Middle frontal gyrus (tissue), 1 donor: ENCODE results near the gene GSN.

Source experiments
- DNase-seq: peaks from one replicate; pipeline ENCODE4 v3.0.0-alpha.2; 2015; ENCODE audit warnings: low spot score; ENCODE audit errors: extremely low spot score

GSN gene

DNA sequence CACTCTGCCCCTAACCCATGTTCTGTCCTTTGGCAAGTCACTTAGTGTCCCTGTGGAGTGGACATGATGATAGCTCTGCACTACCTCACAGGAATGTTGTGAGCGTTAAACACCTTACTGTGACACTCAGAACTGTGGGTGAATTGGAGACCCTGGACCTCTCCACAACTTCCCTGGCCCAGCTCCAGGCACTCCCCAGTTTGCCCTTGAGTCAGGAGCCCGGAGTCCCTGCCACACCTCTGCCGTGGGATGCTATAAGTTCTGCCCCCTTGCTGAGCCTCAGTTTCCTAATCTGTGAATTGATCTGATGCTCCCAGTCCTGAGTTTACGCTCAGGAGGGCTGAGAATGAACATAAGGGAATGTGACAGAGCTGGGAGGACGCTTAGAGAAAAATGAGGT, 34.4 kb downstream of the GSN start:
- DNase-seq: no peak

DNA sequence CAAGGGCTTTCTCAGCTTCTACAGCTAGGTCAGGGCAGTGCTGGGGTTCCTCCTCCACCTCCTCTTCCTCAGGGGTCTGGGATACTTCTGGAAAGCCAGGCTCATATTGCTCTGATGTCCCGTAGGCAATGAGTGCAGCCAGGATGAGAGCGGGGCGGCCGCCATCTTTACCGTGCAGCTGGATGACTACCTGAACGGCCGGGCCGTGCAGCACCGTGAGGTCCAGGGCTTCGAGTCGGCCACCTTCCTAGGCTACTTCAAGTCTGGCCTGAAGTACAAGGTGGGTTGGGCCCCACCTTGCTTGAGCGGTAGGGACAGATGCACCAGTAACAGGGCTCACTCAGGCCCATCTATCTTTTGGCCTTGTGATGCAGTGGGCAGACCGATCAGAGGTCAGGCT, 34.8 kb downstream of the GSN start:
- no peak for DNase-seq

DNA sequence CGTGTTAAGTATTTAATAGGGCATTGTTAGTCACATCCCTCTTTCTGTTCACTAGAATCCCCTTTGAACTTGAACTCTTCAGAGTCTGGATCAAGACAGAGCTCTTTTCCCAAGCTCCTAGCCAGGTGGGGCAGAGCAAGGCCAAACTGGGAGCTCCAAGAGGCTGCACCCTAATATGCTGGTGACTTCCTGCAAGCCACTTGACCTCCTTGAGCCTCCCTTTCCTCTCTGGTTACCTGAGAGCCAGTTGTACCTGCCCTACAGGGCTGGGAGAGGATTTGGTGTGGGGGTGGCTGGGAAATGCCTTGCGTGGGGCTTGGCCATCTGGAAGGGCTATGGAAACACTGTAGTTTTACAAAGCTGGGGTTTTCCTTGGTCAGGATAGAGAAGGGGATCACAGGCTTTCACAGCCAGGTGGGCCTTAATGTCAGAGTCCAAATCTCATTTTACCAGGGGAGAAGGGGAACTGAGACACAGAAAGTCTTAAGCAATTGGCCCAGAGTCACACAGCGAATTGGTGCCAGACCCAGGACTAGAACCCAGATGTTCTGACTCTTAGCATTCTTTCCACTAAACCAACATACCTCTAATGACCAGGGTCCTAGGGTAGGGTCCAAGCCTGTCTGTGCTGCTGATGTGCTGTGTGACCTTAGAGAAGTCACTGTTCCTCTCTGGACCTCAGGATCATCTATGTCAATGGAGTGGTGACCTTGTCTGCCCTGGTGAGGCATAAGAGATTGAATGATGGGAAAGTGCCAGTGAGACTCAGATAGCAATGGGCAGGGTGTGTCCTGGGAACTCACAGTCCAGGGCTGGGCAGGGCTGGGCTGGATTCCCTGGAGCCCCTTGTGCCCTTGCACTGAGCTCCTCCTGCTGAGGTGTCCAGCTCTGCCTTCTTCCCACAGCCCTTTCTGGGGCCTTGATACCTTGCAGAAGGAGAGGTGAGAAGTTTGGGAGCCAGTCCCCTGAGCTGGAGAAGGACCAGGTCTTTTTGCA, 35.8 kb downstream of the GSN start:
- DNase-seq: no peak

DNA sequence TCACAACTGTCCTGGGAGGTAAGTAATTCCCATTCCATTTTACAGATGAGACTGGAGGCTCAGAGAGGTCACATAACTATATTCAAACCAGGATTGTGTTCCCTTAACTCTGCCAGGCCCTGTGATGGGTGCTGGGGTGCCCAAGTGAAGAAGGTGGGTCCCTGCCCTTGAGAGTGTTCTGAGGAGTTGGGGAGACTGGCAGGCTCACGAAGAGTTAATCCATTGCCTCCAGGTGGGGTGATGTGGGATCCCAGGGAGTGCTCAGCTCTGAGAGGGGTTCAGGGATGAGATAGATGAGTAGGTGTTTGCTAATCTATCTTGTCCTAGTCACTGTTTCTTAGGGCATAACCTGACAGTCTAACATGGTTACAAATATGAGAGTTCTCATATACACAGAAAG, 36.7 kb downstream of the GSN start:
- no peak for DNase-seq

DNA sequence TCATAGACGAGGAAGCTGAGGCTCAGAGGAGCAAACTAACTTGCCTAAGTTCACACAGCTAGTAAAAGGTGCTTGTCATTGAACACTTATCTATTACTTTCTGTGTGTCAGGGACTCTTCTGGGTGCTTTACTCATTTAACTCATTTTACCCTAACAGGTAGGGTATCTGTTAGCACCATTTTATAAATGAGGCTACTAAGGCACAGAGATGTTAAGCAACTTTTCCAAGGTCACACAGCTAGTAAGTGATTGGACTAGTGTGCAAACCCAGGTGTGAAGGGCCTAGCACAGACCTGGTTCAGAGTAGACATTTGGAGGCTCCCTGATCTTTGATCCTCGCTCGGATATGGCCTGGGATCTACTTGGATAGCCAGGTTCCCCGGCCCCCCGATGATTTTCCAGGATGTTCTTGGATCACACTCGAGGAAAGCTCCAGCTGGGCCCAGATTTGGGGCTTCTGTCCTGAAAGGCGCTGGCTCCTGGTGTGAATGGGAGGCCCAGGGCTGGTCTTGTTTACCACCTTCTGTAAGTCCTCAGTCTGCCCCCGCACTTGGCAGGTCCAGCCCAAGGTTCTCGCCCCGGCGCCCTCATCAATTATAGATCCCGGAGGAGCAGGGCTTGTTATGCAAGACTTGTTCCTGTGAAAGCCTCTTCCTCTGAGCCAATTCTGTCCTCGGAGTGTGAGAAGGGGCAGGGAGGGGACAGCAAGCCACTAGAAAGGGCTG, 37.5 kb downstream of the GSN start:
- no peak for DNase-seq

DNA sequence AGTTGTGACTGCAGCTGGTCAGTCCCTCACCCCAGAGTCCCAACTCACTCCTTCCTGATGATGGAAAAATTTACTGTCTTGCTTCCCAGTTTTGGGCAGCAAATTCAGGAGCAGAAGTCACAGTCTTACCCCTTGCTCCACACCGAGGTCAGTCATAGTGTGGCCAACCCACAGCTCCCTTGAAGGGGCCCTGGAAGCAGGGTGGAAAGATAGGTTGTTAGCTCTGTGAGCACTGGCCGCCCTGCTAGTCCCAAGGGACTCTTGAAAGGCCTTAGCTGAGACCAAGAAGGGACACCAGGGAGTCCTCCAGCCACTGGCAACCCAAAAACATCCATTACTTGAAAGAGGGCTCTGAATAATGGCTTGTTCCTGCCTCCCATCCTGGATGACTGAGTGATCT, 40.0 kb downstream of the GSN start:
- no peak for DNase-seq

DNA sequence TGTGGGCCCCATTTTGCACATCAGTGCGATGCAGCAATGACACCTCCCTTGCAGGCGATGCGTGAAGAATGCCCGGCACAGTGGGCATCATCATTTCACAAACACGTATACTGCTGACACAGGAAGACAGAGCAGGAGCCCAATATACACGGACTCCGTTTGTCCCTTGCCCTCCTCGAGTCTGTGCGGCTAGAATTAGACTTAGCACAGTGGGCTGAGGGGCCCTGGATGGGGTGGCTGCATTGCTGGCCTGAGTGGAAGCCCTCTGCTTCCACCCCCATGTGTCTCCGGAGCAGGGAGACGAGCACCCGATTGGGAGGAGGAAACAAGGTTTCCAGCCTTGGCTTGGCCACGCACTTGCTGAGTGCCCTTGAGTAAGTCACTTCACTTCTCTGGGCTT, 40.8 kb downstream of the GSN start:
- no peak for DNase-seq

DNA sequence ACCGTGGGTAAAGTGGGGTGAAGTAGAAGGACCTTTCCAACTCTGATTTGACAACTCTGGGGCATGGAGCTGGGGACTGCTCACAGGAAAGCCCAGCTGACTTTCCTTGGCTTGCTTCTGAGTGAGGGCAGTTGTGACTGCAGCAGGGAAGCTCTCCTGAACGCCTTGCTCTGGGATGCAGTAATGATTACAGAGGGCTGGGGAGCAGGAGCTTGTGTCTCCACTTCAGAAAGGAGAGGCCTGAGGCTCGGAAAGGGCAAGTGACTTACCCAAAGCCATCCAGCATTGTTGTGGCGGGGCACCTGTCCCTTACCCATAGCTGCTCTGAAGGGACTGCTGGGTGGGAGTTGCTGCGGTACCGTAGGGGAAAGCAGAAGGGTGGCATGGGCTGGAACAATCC, 41.2 kb downstream of the GSN start:
- no peak for DNase-seq

DNA sequence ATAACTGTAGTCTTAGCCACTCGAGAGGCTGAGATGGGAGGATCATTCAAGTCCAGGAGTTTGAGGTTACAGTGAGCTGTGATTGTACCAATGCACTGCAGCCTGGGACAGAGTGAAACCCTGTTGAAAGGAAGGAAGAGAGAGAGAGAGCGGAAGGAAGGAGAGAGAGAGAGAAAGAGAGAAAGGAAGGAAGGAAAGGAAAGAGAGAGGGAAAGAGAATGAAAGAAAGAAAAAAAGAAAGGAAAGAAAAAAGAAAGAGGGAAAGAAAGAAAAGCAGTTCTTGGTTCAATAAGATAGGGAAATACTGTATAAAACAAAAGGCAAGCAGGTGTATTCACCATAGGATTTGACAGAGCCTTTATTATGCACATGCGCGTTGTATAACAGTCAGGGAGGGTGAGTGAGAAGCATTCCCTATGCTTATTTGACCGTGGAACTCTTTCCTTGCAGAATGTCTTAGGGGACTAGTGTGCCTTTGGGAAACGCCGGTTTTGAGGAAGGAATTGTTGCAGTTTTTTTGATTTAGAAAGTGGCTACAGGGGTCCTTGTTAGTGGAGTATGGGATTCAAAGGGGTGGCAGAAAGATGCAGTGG, 42.0 kb downstream of the GSN start:
- no peak for DNase-seq

DNA sequence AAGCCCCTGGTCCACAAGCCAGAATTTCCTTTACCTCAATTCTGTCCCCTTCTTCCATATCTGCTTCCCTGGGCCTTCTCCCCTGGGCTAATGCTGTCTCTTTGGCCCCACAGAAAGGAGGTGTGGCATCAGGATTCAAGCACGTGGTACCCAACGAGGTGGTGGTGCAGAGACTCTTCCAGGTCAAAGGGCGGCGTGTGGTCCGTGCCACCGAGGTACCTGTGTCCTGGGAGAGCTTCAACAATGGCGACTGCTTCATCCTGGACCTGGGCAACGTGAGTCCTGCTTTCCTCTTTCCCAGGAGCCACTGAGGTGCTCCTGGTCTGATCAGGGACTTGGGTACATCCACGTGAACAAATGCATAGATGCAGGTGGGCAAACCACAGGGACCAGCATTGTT, 42.6 kb downstream of the GSN start:
- no peak for DNase-seq

DNA sequence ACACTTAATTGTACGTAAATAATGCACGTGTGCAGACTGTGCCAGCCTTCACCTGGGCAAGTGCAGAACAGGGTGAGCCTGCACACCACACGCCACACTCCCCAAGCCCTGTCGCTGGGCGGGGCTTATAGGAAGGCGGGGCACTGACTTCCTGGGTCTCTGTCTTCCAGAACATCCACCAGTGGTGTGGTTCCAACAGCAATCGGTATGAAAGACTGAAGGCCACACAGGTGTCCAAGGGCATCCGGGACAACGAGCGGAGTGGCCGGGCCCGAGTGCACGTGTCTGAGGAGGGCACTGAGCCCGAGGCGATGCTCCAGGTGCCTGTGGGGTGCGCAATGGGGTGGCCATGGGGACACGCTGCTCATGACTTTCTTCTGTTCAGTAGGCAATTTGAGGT, 44.2 kb downstream of the GSN start:
- no peak for DNase-seq

DNA sequence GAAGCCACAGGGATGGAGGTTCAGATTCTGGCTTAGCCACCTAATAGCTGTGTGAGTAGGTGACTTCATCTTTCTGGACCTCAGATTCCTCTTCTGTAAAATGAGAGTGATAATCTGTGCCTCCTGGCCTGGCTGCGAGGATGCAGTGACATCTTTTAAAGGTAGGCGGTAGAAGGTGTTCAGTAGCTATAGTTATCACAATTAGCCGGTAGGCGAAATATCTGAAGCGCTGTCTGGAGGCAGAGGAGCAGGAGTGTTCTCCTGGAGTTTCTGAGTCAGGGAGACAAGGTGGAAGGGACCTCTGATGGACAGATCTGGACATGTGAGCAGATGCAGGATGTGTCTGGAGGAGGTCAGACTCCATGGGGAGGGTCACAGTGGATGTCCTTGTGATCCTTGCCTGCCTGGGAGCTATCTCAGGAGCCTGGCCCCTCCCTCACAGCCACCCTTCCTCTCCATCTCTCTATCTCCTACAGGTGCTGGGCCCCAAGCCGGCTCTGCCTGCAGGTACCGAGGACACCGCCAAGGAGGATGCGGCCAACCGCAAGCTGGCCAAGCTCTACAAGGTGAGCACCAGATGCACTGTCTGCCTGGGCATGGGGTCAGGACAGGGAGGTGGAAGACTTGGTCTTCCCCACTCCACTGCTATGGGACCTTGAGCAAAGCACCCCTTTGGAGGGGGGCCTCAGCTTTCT, 45.6 kb downstream of the GSN start:
- DNase-seq: no peak

DNA sequence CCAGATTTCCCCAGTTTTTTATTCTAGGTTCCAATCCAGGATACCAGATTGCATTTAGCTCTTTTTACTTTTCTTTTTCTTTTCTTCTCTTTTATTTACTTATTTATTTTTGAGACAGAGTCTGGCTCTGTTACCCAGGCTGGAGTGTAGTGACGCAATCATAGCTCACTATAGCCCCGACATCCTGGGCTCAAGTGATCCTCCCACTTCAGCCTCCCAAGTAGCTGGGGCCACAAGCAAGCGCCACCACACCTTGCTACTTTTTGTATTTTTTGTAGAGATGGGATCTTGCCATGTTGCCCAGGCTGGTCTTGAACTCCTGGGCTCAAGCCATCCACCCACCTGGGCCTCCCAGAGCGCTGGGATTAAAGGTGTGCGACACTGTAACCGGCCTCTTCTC, 48.4 kb downstream of the GSN start:
- DNase-seq: no peak

DNA sequence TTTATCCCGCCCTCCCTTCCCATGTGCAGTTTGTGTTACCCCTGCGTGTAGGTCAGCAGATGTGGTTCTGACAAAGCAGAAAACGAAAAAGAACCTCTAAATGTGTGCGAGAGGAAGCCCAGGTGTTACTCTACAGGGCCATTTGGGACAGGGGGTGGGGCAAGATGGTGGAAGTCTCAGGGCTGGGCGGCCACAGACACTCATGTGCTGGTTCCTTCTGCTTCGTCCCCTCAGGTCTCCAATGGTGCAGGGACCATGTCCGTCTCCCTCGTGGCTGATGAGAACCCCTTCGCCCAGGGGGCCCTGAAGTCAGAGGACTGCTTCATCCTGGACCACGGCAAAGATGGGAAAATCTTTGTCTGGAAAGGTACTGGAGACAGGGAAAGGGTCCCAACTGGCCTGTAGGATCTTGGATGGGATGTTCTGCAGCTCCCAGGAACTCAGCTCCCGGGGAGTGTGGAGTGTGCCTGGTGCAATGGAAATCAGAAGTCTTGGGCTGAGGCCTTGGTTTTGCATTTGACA, 49.0 kb downstream of the GSN start:
- DNase-seq: no peak

DNA sequence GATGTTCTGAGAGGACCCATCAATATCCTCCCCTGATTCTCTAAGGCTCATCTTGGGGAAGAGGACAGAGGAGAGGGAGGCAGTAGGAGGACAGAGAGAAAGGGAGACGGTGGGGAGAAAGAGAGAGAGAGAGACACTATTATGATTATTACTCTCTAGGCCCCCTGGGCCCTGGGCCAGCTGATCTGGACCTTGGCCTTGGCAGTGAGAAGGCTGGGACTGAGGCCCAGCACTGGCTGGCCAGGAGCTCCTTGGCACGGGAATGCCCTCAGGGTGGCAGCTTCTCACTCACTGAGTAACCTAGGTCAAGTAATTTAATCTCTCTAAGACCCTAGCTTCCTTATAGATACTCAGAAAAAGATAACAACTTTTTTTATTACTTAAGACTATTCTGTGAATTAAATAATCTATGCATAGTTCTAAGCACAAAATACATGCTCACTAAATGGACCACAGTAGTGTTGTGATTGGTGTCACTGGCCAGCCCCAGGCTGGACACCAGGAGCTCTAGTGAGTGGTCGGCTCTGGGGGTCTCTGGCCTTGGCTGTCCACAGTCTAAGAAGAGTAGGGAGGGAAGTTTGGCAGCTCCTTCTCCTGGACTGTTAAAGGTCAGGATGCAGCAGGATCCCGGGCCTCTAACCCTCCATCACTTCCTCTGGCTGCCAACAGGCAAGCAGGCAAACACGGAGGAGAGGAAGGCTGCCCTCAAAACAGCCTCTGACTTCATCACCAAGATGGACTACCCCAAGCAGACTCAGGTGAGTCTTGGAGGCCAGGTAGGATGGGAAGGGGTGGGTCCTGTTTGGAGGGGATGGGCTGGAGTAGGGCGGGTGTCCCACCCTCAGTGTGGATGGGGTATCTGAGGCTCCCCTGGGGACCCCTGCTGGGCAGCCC, 50.0 kb downstream of the GSN start:
- DNase-seq: no peak

DNA sequence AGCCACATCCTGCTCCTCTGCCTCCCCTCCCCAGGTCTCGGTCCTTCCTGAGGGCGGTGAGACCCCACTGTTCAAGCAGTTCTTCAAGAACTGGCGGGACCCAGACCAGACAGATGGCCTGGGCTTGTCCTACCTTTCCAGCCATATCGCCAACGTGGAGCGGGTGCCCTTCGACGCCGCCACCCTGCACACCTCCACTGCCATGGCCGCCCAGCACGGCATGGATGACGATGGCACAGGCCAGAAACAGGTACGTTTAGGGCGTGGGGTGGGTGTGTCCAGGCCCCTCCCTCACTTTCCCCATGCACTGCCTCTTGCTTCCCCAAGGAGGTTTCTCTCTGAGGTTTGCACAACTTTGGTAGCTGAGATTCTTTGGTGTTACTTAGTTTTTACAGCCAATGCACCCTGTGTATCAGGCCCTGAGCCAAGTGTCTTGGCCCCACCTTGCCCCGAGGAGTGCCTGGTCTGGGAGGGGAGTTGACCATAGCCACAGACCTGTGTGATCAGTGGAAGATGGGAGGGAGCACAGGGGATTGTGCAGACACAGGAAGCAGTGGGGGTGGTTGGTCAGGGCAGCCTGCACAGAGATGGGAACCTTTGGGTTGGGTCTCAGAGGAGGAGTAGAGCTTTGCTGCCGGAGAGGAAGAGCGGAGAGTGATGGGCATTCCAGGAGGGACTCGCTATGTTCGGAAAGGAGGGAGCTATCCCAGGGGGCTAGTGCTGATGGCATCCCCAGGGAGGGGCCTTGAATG, 50.8 kb downstream of the GSN start:
- DNase-seq: no peak

DNA sequence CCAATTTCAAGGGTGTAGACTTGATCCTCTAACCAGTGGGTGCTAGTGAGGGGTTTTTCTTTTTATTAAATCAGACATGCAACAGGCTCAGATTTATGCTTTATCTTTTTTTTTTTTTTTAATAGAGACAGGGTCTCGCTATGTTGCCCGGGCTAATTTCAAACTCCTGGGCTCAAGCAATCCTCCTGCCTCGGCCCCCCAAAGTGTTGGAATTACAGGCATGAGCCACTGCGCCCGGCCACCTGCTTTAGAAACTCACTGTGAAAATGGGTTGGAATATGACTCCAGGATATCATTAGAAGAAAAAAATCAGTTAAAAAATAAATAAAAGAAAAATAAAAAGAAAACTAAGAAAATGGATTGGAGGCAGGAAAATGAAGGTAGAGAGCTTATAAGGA, 51.4 kb downstream of the GSN start:
- DNase-seq: no peak

DNA sequence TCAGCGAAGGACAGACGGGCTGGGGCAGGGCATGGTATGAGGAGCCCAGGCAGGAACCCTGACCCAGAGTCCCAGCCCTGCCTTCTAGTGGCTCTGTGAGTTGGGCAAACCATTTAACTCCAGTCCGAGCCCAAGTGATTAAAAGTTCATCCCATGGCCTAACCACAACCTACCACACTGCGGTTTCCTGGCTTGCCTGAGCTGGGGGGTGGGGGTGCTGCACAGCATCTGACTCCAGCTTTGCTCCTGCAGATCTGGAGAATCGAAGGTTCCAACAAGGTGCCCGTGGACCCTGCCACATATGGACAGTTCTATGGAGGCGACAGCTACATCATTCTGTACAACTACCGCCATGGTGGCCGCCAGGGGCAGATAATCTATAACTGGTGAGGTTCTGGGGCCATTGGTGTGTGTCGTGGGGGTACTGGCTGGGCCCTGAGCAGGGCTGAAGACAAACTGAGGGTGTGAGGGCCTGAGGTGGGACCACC, 53.1 kb downstream of the GSN start:
- no peak for DNase-seq

DNA sequence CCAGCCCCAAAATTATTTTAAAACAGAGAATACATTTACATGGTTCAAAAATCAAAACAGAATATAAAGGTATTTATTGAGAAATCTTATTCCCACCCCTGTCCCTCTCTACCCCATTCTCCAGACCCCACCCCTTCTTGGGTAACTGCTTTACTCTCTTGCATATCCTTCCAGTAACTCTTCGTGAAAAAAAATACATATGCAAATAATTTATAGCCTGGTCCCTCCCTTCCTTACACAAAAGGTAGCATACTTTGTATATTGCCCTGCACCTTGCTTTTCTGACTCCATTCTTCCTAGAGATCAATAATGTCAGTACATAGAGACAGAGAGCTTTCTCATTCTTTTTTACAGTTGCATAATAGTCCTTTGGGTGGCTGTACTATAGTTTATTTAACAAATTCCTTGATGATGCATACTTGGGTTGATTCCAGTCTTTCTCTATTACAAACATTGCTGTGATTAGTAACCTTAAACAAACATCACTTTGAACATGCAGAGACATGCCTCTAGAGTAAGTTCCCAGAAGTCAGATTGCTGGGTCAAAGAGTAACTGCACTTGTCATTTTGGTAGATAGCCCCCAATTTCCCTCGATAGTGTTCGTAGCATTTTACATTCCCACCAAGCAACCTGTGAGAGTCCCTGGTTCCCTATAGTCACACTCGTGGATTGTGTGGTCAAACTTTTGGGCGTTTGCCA, 54.2 kb downstream of the GSN start:
- no peak for DNase-seq
